A549 (cell line): Measurements from ENCODE around the gene ADGRG1.

Experiments used
- BHLHE40 ChIP-seq: IDR thresholded peaks from 2 replicates; pipeline ENCODE4 v1.6.1; 2012; ENCODE audit warnings: low read depth, low read length, inconsistent platforms
- CBX8 ChIP-seq: fragments of 200-600 bp; sonication (generic); IDR thresholded peaks from 2 replicates; pipeline ENCODE4 v1.6.1; 2016
- CTCF ChIP-seq: fragments of >200 bp; sonication (Bioruptor Twin); formaldehyde crosslinking; IDR thresholded peaks from 3 replicates; pipeline ENCODE4 v1.5.1; 2016
- EHMT2 ChIP-seq: fragments of 200-600 bp; sonication (generic); IDR thresholded peaks from 2 replicates; pipeline ENCODE4 v1.6.1; 2016; ENCODE audit warnings: antibody characterized with exemption, low read depth, mild to moderate bottlenecking, moderate library complexity
- EP300 ChIP-seq, 2 experiments: fragments of >200 bp; sonication (Bioruptor Twin); formaldehyde crosslinking; IDR thresholded peaks; 2 replicates in 1 of 2; 3 replicates in 1 of 2; pipeline ENCODE4 v1.6.1; 2016 to 2017
- FOSL2 ChIP-seq, 2 experiments: fragments of 450-650 bp in 1 of 2; fragments of >200 bp in 1 of 2; sonication (Bioruptor Twin) in 1 of 2; formaldehyde crosslinking; IDR thresholded peaks; 2 replicates each; pipeline versions ENCODE4 v1.5.0 to v1.6.1; 2016 to 2020; ENCODE audit warnings: mild to moderate bottlenecking in 1 of 2, moderate library complexity in 1 of 2
- HDAC2 ChIP-seq: fragments of 200-600 bp; sonication (generic); IDR thresholded peaks from 2 replicates; pipeline ENCODE4 v1.6.1; 2016
- JUNB ChIP-seq: fragments of >200 bp; sonication (Bioruptor Twin); formaldehyde crosslinking; IDR thresholded peaks from 2 replicates; pipeline ENCODE4 v1.6.1; 2016
- MYC ChIP-seq: IDR thresholded peaks from 2 replicates; pipeline ENCODE4 v1.6.1; 2012; ENCODE audit warnings: mild to moderate bottlenecking, inconsistent platforms, low read length, improper control_type of control experiment, borderline replicate concordance
- POLR2A ChIP-seq: IDR thresholded peaks from 2 replicates; pipeline ENCODE4 v1.6.1; 2012; ENCODE audit warnings: mild to moderate bottlenecking, low read length
- RAD21 ChIP-seq, 2 experiments: fragments of >200 bp in 1 of 2; sonication (Bioruptor Twin) in 1 of 2; formaldehyde crosslinking in 1 of 2; IDR thresholded peaks in 1 of 2; conservative IDR thresholded peaks in 1 of 2; 2 replicates in 1 of 2; 3 replicates in 1 of 2; pipeline ENCODE4 v1.6.1; 2012 to 2018; ENCODE audit warnings: inconsistent platforms in 1 of 2
- RFX5 ChIP-seq: fragments of 450-650 bp; IDR thresholded peaks from 2 replicates; pipeline ENCODE4 v1.7.1; 2014; ENCODE audit warnings: antibody characterized with exemption, mild to moderate bottlenecking, moderate library complexity

GRCh38 chr16:57660715-57661463 lies 32.5 kb downstream of the ADGRG1 start:
- TF ChIP-seq CTCF (no peak), FOSL2 (IDR thresholded peaks at IDR 0.05) (no peak), FOSL2 (CRISPR knock-in tag; IDR thresholded peaks at IDR 0.05) (no peak), EP300 (IDR thresholded peaks at IDR 0.05) (no peak), POLR2A (no peak), JUNB (no peak), RAD21 (conservative IDR thresholded peaks at IDR 0.05 in 1 of 2, IDR thresholded peaks at IDR 0.05 in 1 of 2) (0 out of 5 replicates have a peak, but pooled peaks of 1 of the 2 experiments have one; percentile 22), HDAC2 (no peak), BHLHE40 (no peak), CBX8 (no peak), MYC (no peak), EHMT2 (no peak), RFX5 (no peak)
